ENCODE data around the gene FOXL3. TPM values are rescaled to one million over a fixed set of nuclear protein-coding genes. Genes with fewer than 3 reads are reported as not detected.

Gene FOXL3
- total and polyA plus RNA-seq, 2 donors (not counting 1 experiment from before 2014, with no cell fraction given) = not detected

GRCh38 chr7:299169-299568, 9.2 kb downstream of the FOXL3 start:
- 91% methylated on average over 15 of the region's 15 CpGs for WGBS (ENCODE audit: insufficient coverage)
- CTCF ChIA-PET = no interaction called here

GRCh38 chr7:299628-300027, 9.7 kb downstream of the FOXL3 start:
- H3K4me1 ChIP-seq (ENCODE audit: control insufficient read depth in 2 of 2, insufficient read depth in 2 of 2, low read length in 2 of 2) = no peaks in the 10 kb centered on the region
- H2AFZ ChIP-seq (ENCODE audit: insufficient read depth, low read depth, low read length, poor library complexity, severe bottlenecking) = no peak overlapping the region
- no peaks in the 10 kb centered on the region for H4K20me1 ChIP-seq (ENCODE audit: control insufficient read depth, insufficient read depth, low read length, poor library complexity, severe bottlenecking)
- H3K36me3 ChIP-seq (replicated peaks in 1 of 2; ENCODE audit: control extremely low read depth in 1 of 2, control insufficient read depth in 1 of 2, extremely low read depth in 1 of 2, insufficient read depth in 2 of 2, low read length in 1 of 2) = no peaks in the 10 kb centered on the region
- ChIA-PET CTCF (no interaction called here), POLR2A (no interaction called here)
- no peak overlapping the region for H3K27ac ChIP-seq (ENCODE audit: low read length in 2 of 2)
- no peak overlapping the region for H3K4me3 ChIP-seq (ENCODE audit: control extremely low read depth in 1 of 5, extremely low read depth in 1 of 5, insufficient read depth in 1 of 5, low read depth in 2 of 5, low read length in 4 of 5)
- no peak for ATAC-seq (ENCODE audit: low read depth)
- no peak for DNase-seq
- no peak overlapping the region for H3K9ac ChIP-seq (ENCODE audit: low read length)
- Mint-ChIP-seq H3K9me3 (ENCODE audit: insufficient read depth) (peaks cover 6% of the 10 kb centered on the region), H3K27ac (no peak overlapping the region), H3K27me3 (peaks cover 3% of the 10 kb centered on the region), H3K4me3 (no peak overlapping the region), H3K4me1 (no peaks in the 10 kb centered on the region)
- no peak overlapping the region for H3K4me2 ChIP-seq (replicated peaks; ENCODE audit: low read depth, low read length, poor library complexity, severe bottlenecking)
- intact Hi-C loops (cut with micrococcal nuclease) = no loop called here
- H3K79me2 ChIP-seq (ENCODE audit: control insufficient read depth, insufficient read depth, low read length) = no peaks in the 10 kb centered on the region
- WGBS (ENCODE audit: insufficient coverage) = 96% methylated on average over 16 of the region's 16 CpGs
- TF ChIP-seq EZH2 (IDR thresholded peaks at IDR 0.05; ENCODE audit: borderline replicate concordance, insufficient read depth, low read depth, low read length, poor library complexity, severe bottlenecking) = no peak
- no peak for TF ChIP-seq CTCF (IDR thresholded peaks at IDR 0.05)
- H3K27me3 ChIP-seq (replicated peaks in 1 of 4; ENCODE audit: control extremely low read depth in 1 of 4, control insufficient read depth in 3 of 4, insufficient read depth in 4 of 4, low read length in 3 of 4) = peaks cover 0 to 2% (median 0%) of the 10 kb centered on the region in 4 experiments
- H3K9me3 ChIP-seq (ENCODE audit: control extremely low read depth in 1 of 3, control insufficient read depth in 2 of 3, insufficient read depth in 1 of 3, low read length in 2 of 3) = peaks cover 0 to 12% (median 0%) of the 10 kb centered on the region in 3 donors

More at GRCh38 chr7:299169-299568, 9.2 kb downstream of the FOXL3 start:
- H3K9ac ChIP-seq (ENCODE audit: low read length) = no peak overlapping the region
- H3K4me3 ChIP-seq (ENCODE audit: control extremely low read depth in 1 of 5, extremely low read depth in 1 of 5, insufficient read depth in 1 of 5, low read depth in 2 of 5, low read length in 4 of 5) = no peak overlapping the region
- no peak overlapping the region for H3K4me2 ChIP-seq (replicated peaks; ENCODE audit: low read depth, low read length, poor library complexity, severe bottlenecking)
- Mint-ChIP-seq H3K27ac (no peak overlapping the region), H3K4me3 (no peak overlapping the region), H3K9me3 (ENCODE audit: insufficient read depth) (peaks cover 2% of the 10 kb centered on the region), H3K4me1 (no peaks in the 10 kb centered on the region), H3K27me3 (no peaks in the 10 kb centered on the region)
- no peaks in the 10 kb centered on the region for H3K79me2 ChIP-seq (ENCODE audit: control insufficient read depth, insufficient read depth, low read length)
- H3K4me1 ChIP-seq (ENCODE audit: control insufficient read depth in 2 of 2, insufficient read depth in 2 of 2, low read length in 2 of 2) = no peaks in the 10 kb centered on the region
- no peak for TF ChIP-seq EZH2 (IDR thresholded peaks at IDR 0.05; ENCODE audit: borderline replicate concordance, insufficient read depth, low read depth, low read length, poor library complexity, severe bottlenecking)
- no peak for TF ChIP-seq CTCF (IDR thresholded peaks at IDR 0.05)
- H4K20me1 ChIP-seq (ENCODE audit: control insufficient read depth, insufficient read depth, low read length, poor library complexity, severe bottlenecking) = no peaks in the 10 kb centered on the region
- no peak overlapping the region for H2AFZ ChIP-seq (ENCODE audit: insufficient read depth, low read depth, low read length, poor library complexity, severe bottlenecking)
- DNase-seq (no peak), ATAC-seq (ENCODE audit: low read depth) (no peak)
- H3K27ac ChIP-seq (ENCODE audit: low read length in 2 of 2) = no peak overlapping the region
- peaks cover 0 to 2% (median 0%) of the 10 kb centered on the region in 4 experiments for H3K27me3 ChIP-seq (replicated peaks in 1 of 4; ENCODE audit: control extremely low read depth in 1 of 4, control insufficient read depth in 3 of 4, insufficient read depth in 4 of 4, low read length in 3 of 4)
- intact Hi-C loops (cut with micrococcal nuclease) = no loop called here
- H3K36me3 ChIP-seq (replicated peaks in 1 of 2; ENCODE audit: control extremely low read depth in 1 of 2, control insufficient read depth in 1 of 2, extremely low read depth in 1 of 2, insufficient read depth in 2 of 2, low read length in 1 of 2) = no peaks in the 10 kb centered on the region
- H3K9me3 ChIP-seq (ENCODE audit: control extremely low read depth in 1 of 3, control insufficient read depth in 2 of 3, insufficient read depth in 1 of 3, low read length in 2 of 3) = peaks cover 0 to 12% (median 0%) of the 10 kb centered on the region in 3 donors
- POLR2A ChIA-PET = no interaction called here
